Immature natural killer cell (primary cell): ENCODE results near the gene SDHD. TPM values are rescaled to one million over a fixed set of nuclear protein-coding genes. Genes with fewer than 3 reads are reported as not detected.
"Not testable (repeated sequence)": the region's sequence is repeated elsewhere in the genome, so short reads cannot be mapped to it uniquely, and the experiment has no call there.

Experiments used
- DNase-seq, 3 donors: peaks; one replicate each; pipeline ENCODE4 v3.0.0; 2022; ENCODE audit warnings: mixed read lengths in 1 of 3
- H3K27ac Mint-ChIP-seq, 6 donors: one replicate each; pipeline ENCODE4 v1.8.0; 2020; ENCODE audit warnings: mixed read lengths in 6 of 6, mild to moderate bottlenecking in 5 of 6, inconsistent platforms in 4 of 6, moderate library complexity in 3 of 6
- H3K27me3 Mint-ChIP-seq, 3 donors: one replicate each; pipeline ENCODE4 v1.8.0; 2020 to 2021; ENCODE audit warnings: low read depth in 3 of 3, mild to moderate bottlenecking in 3 of 3, mixed read lengths in 3 of 3, moderate library complexity in 3 of 3, inconsistent platforms in 1 of 3
- H3K36me3 Mint-ChIP-seq, 3 donors: one replicate each; pipeline ENCODE4 v1.8.0; 2020; ENCODE audit warnings: mixed read lengths in 3 of 3, inconsistent platforms in 2 of 3, mild to moderate bottlenecking in 2 of 3
- H3K4me1 Mint-ChIP-seq, 2 donors: one replicate each; pipeline ENCODE4 v1.8.0; 2020; ENCODE audit warnings: inconsistent platforms in 2 of 2, mild to moderate bottlenecking in 2 of 2, mixed read lengths in 2 of 2, moderate library complexity in 1 of 2
- H3K4me3 Mint-ChIP-seq, 5 donors: one replicate each; pipeline ENCODE4 v1.8.0; 2020; ENCODE audit warnings: mild to moderate bottlenecking in 5 of 5, mixed read lengths in 5 of 5, inconsistent platforms in 3 of 5, moderate library complexity in 3 of 5
- H3K9me3 Mint-ChIP-seq, 6 donors: one replicate each; pipeline ENCODE4 v1.8.0; 2020; ENCODE audit warnings: mild to moderate bottlenecking in 6 of 6, mixed read lengths in 6 of 6, inconsistent platforms in 4 of 6, moderate library complexity in 3 of 6
- polyA plus RNA-seq, 3 donors: library from polyadenylated mRNA; unstranded; fragments of 300-500 nt; fragmentation: Illumina TruSeq; gene quantifications; one replicate each; pipeline ENCODE4 v1.2.3, GENCODE V29; 2021

The SDHD gene
- 100 to 1,000 TPM; 158 to 341 (median 192) TPM for polyA plus RNA-seq

- peak; percentile 97 to 98 (median 97) for DNase-seq
- Mint-ChIP-seq H3K4me3 (peak within 1 kb of the TSS; percentile 92 to 100 (median 99)), H3K27ac (peak within 1 kb of the TSS; percentile 92 to 99 (median 98)), H3K9me3 (no peaks in the 10 kb centered on the region), H3K27me3 (peaks cover 10 to 13% (median 11%) of the 10 kb centered on the region in 3 donors), H3K36me3 (peaks cover 24 to 49% (median 40%) of the 10 kb centered on the region in 3 donors), H3K4me1 (peaks cover 47 to 59% of the 10 kb centered on the region in 2 donors)
Observed at GRCh38 chr11:112086422-112087191, at the start of gene SDHD, which contains the start of gene TIMM8B. Gene SDHD (plus strand): TSS chr11:112086873. CDS start chr11:112086908, 35 bp downstream. Gene TIMM8B (minus strand): TSS chr11:112086756. CDS start chr11:112086723, 33 bp downstream.

- peaks cover 14 to 35% (median 31%) of the 10 kb centered on the region in 3 donors for H3K36me3 Mint-ChIP-seq
- H3K9me3 Mint-ChIP-seq, result no peaks in the 10 kb centered on the region
- H3K4me1 Mint-ChIP-seq, result peaks cover 6 to 11% of the 10 kb centered on the region in 2 donors
- DNase-seq, result no peak
- peaks cover 0 to 2% (median 0%) of the 10 kb centered on the region in 3 donors for H3K27me3 Mint-ChIP-seq
- H3K27ac Mint-ChIP-seq, result no peak overlapping the region
- no peak overlapping the region for H3K4me3 Mint-ChIP-seq
Observed at GRCh38 chr11:112037527-112037926, 49.1 kb upstream of the SDHD start.

- H3K4me1 Mint-ChIP-seq, result peaks cover 2 to 16% of the 10 kb centered on the region in 2 donors
- peaks cover 24 to 60% (median 30%) of the 10 kb centered on the region in 3 donors for H3K36me3 Mint-ChIP-seq
- H3K27ac Mint-ChIP-seq, result peak overlapping the region in 1 of 6 donors; percentile 58
- no peak overlapping the region for H3K4me3 Mint-ChIP-seq
- no peak for DNase-seq
- no peaks in the 10 kb centered on the region for H3K27me3 Mint-ChIP-seq
- H3K9me3 Mint-ChIP-seq, result no peaks in the 10 kb centered on the region
Observed at GRCh38 chr11:112042161-112042960, 44.3 kb upstream of the SDHD start.

GRCh38 chr11:112042961-112043304, 43.7 kb upstream of the SDHD start:
- peaks cover 26 to 63% (median 33%) of the 10 kb centered on the region in 3 donors for H3K36me3 Mint-ChIP-seq

GRCh38 chr11:112044961-112045360, 41.7 kb upstream of the SDHD start:
- Mint-ChIP-seq H3K27me3 (no peaks in the 10 kb centered on the region), H3K9me3 (no peaks in the 10 kb centered on the region), H3K27ac (no peak overlapping the region), H3K4me1 (peaks cover 2 to 16% of the 10 kb centered on the region in 2 donors), H3K36me3 (peaks cover 17 to 57% (median 29%) of the 10 kb centered on the region in 3 donors), H3K4me3 (no peak overlapping the region)
- DNase-seq, result no peak

More at GRCh38 chr11:112042961-112043304, 43.7 kb upstream of the SDHD start:
- H3K9me3 Mint-ChIP-seq, result no peaks in the 10 kb centered on the region
- no peaks in the 10 kb centered on the region for H3K27me3 Mint-ChIP-seq
- DNase-seq, result no peak
- no peak overlapping the region for H3K4me3 Mint-ChIP-seq
- H3K4me1 Mint-ChIP-seq, result peaks cover 2 to 16% of the 10 kb centered on the region in 2 donors
- peak overlapping the region in 1 of 6 donors; percentile 7 for H3K27ac Mint-ChIP-seq

- not testable (repeated sequence) for DNase-seq, H3K27me3 Mint-ChIP-seq, H3K27ac Mint-ChIP-seq, H3K4me3 Mint-ChIP-seq, H3K9me3 Mint-ChIP-seq
- Mint-ChIP-seq H3K4me1 (peaks cover 2 to 10% of the 10 kb centered on the region in 2 donors), H3K36me3 (peaks cover 21 to 64% (median 30%) of the 10 kb centered on the region in 3 donors)
Observed at GRCh38 chr11:112046647-112047046, 40.0 kb upstream of the SDHD start.

- H3K36me3 Mint-ChIP-seq, result peaks cover 26 to 70% (median 42%) of the 10 kb centered on the region in 3 donors
- not testable (repeated sequence) for H3K9me3 Mint-ChIP-seq, H3K4me1 Mint-ChIP-seq, H3K4me3 Mint-ChIP-seq, H3K27me3 Mint-ChIP-seq, DNase-seq, H3K27ac Mint-ChIP-seq
Observed at GRCh38 chr11:112048256-112048655, 38.4 kb upstream of the SDHD start.

- no peaks in the 10 kb centered on the region for H3K4me1 Mint-ChIP-seq
- DNase-seq, result no peak
- H3K36me3 Mint-ChIP-seq, result peaks cover 26 to 68% (median 42%) of the 10 kb centered on the region in 3 donors
- peak overlapping the region in 1 of 6 donors; percentile 34 for H3K27ac Mint-ChIP-seq
- H3K27me3 Mint-ChIP-seq, result no peaks in the 10 kb centered on the region
- H3K4me3 Mint-ChIP-seq, result no peak overlapping the region
- H3K9me3 Mint-ChIP-seq, result no peaks in the 10 kb centered on the region
Observed at GRCh38 chr11:112049777-112050176, 36.9 kb upstream of the SDHD start.

- no peak overlapping the region for H3K27ac Mint-ChIP-seq
Observed at GRCh38 chr11:112050721-112051120, 36.0 kb upstream of the SDHD start.

GRCh38 chr11:112051768-112052167, 34.9 kb upstream of the SDHD start:
- DNase-seq, result no peak
- Mint-ChIP-seq H3K27me3 (no peaks in the 10 kb centered on the region), H3K27ac (no peak overlapping the region), H3K4me1 (no peaks in the 10 kb centered on the region), H3K9me3 (no peaks in the 10 kb centered on the region), H3K36me3 (peaks cover 26 to 57% (median 38%) of the 10 kb centered on the region in 3 donors), H3K4me3 (no peak overlapping the region)

More at GRCh38 chr11:112050721-112051120, 36.0 kb upstream of the SDHD start:
- Mint-ChIP-seq H3K4me1 (no peaks in the 10 kb centered on the region), H3K9me3 (no peaks in the 10 kb centered on the region), H3K27me3 (no peaks in the 10 kb centered on the region), H3K36me3 (peaks cover 29 to 62% (median 45%) of the 10 kb centered on the region in 3 donors), H3K4me3 (no peak overlapping the region)
- DNase-seq, result no peak

- Mint-ChIP-seq H3K9me3 (no peaks in the 10 kb centered on the region), H3K27ac (peak overlapping the region in 1 of 6 donors; percentile 5), H3K36me3 (peaks cover 15 to 47% (median 27%) of the 10 kb centered on the region in 3 donors), H3K27me3 (no peaks in the 10 kb centered on the region), H3K4me3 (no peak overlapping the region), H3K4me1 (no peaks in the 10 kb centered on the region)
- no peak for DNase-seq
Observed at GRCh38 chr11:112057170-112057569, 29.5 kb upstream of the SDHD start.

GRCh38 chr11:112058103-112058502, 28.6 kb upstream of the SDHD start:
- DNase-seq, result no peak
- Mint-ChIP-seq H3K36me3 (peaks cover 13 to 47% (median 26%) of the 10 kb centered on the region in 3 donors), H3K4me3 (no peak overlapping the region), H3K27me3 (no peaks in the 10 kb centered on the region), H3K4me1 (no peaks in the 10 kb centered on the region), H3K9me3 (no peaks in the 10 kb centered on the region), H3K27ac (no peak overlapping the region)

GRCh38 chr11:112062923-112063322, 23.8 kb upstream of the SDHD start:
- H3K27me3 Mint-ChIP-seq, result peaks cover 0 to 4% (median 0%) of the 10 kb centered on the region in 3 donors
- no peak for DNase-seq
- peaks cover 4 to 26% (median 20%) of the 10 kb centered on the region in 3 donors for H3K36me3 Mint-ChIP-seq
- no peaks in the 10 kb centered on the region for H3K4me1 Mint-ChIP-seq
- no peak overlapping the region for H3K4me3 Mint-ChIP-seq
- H3K9me3 Mint-ChIP-seq, result no peaks in the 10 kb centered on the region
- H3K27ac Mint-ChIP-seq, result no peak overlapping the region
